GM19099 (cell line): Measurements from ENCODE around the gene SNRPN.

ENCODE experiments used
- POLR2A ChIP-seq: IDR thresholded peaks from 3 replicates; pipeline ENCODE4 v1.6.1; 2011; ENCODE audit warnings: low read depth; ENCODE audit not compliant: insufficient read length; ENCODE audit errors: extremely low read depth

The SNRPN gene

GRCh38 chr15:24954783-24955530, at the start of gene SNRPN, which contains the start of gene SNURF:
SNRPN (plus strand) TSS chr15:24954987; CDS start chr15:24974454, 19,467 bp downstream.
SNURF (plus strand) TSS chr15:24954987; CDS start chr15:24955049, 62 bp downstream.
- TF ChIP-seq POLR2A = peak; percentile 87

GRCh38 chr15:24916305-24917009, 38.3 kb upstream of the SNRPN start:
- no peak for TF ChIP-seq POLR2A

- no peak for TF ChIP-seq POLR2A
These were observed 37.4 kb upstream of the SNRPN start for GRCh38 chr15:24917431-24917830.

DNA sequence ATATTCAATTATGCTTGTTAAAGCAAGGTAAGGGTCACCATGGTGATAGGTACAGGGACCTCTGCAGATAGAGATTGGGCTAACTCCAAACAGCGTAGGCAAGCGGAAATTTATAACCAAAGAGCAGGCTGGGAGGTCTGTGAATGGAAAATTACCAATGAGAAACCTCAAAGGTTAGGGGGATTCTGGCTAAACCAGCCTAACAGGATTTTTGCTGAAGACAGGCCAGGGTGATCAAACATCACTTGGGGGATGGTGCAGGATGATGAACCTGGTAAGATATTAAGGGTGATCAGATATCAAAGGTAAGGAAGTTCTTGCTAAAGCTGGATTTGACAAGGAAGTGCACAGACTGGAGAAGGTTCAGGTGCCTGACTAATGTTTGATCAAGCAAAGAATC, 35.3 kb upstream of the SNRPN start:
- TF ChIP-seq POLR2A = no peak

- TF ChIP-seq POLR2A = no peak
These were observed 30.6 kb upstream of the SNRPN start for GRCh38 chr15:24924153-24924552.

- no peak for TF ChIP-seq POLR2A
These were observed 30.2 kb upstream of the SNRPN start for GRCh38 chr15:24924621-24925020.

DNA sequence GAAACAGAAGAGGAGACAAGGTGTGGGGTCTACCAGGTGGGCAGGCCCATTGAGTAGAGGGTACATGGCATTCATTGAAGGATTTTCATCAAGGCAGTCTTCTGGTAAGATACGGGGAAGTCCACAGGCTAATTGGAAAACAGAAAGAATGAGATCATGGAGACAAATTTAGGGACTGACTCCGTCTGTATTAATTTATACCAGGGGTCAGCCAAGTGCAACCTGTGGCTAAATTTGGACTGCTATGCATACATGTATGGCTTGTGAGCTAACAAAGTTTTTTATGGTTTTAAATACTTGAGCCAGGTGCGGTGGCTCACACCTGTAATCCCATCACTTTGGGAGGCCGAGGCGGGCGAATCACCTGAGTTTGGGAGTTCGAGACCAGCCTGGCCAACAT, 21.1 kb upstream of the SNRPN start:
- no peak for TF ChIP-seq POLR2A

DNA sequence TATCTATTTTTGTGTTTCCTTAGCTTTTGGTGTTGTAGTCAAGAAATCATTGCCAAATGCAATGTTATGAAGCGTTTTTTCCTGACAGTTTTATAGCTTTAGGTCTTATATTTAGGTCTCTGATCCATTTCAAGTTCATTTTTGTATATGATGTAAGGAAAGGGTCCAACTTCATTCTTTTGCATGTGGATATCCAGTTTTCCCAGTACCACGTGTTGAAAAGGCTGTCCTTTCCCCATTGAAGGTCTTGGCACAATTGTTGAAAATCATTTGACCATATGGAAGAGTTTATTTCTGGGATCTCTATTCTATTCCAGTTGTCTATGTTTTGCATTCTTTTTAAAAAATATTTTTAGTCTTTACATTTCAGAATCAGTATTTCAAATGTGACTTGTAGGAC, 14.6 kb upstream of the SNRPN start:
- no peak for TF ChIP-seq POLR2A

GRCh38 chr15:24943361-24943760, 11.4 kb upstream of the SNRPN start:
- TF ChIP-seq POLR2A = no peak

DNA sequence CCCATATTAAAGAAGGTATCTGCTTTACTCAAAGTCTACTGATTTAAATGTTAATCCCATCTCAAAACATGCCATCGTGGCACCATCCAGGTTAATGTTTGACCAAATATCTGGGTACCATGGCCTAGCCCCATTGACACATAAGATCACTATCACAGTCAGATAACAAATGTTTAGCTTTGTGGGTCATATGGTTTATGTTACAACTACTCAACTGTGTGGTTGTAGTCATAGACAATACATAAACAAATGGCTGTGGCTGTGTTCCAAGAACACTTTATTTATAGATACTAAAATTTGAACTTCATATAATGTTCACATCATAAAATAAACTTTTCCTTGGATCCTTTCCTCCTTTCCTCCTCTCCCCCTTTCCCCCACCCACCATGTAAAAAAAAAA, 9.8 kb upstream of the SNRPN start:
- TF ChIP-seq POLR2A = no peak

- TF ChIP-seq POLR2A = no peak
These were observed 9.1 kb upstream of the SNRPN start for GRCh38 chr15:24945711-24946110.

- TF ChIP-seq POLR2A = no peak
These were observed 6.3 kb upstream of the SNRPN start for GRCh38 chr15:24948495-24948894.

- no peak for TF ChIP-seq POLR2A
These were observed 739 bp downstream of the SNRPN start for GRCh38 chr15:24955531-24955921.

DNA sequence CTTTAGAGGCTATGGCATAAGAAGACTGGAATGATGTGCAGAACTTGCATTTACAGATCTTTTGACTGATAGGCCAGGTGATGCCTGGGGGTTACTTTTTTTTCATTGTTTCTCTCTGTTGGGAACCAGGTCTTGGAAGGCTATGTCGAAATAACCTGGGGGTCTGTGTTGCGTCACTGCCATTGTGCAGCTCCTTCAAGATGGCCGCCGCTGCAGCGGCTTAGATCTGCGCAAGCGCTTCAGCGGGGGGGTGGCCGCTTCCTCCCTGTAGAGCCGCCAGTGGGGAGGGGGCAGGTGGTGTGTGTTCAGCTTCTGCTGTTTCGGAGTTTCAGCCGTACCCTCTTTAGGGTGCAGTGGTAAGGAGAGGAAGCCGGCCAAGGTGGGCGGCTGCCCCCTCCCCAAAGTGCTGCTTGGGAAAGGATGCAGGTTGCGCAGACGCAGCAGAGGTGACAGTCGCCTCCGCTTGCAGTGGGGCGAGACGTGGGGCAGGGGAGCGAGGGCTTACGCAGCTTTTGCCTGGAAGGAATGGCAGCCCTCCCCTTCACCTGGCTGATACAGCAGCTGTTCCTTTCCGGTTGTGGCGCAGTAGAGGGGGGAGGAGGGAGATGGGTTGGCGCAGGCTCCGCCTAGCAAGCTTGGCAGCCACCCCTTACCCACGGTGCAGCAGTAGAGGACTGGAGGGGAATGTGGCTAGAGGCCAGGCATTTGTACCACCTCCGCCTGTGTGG, 1.5 kb downstream of the SNRPN start:
- no peak for TF ChIP-seq POLR2A

DNA sequence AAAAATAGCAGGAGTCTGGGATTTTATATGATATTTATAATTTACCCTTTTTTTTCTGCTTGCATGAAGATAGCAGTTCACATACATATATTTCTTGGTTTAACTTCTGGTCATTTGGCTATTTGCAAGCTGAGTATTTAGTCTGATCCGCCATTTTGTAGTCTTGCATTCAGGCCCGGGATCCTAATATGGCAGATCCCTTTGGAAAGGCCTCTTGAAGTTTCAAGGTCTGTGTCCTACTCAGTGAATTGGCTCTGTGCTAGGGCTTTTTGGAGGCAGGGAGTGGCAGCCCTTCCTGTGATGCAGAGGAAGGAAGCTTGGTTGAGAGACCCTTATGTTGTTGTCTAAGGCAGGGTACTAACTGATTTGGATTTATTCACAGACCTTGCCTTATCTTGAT, 2.9 kb downstream of the SNRPN start:
- TF ChIP-seq POLR2A = no peak

GRCh38 chr15:24961967-24962366, 7.2 kb downstream of the SNRPN start:
- TF ChIP-seq POLR2A = no peak
